ENCODE data around the gene RHD. TPM values are rescaled to one million over a fixed set of nuclear protein-coding genes. Genes with fewer than 3 reads are reported as not detected.
"Not testable (repeated sequence)": the region's sequence is repeated elsewhere in the genome, so short reads cannot be mapped to it uniquely, and the experiment has no call there.

The RHD gene
- total RNA-seq (not detected in 2 replicates), polyA plus RNA-seq (not detected in 2 replicates), polyA minus RNA-seq (0.43 TPM in 1 of 2 replicates, not detected in the other)
- 0.28 TPM for total RNA-seq (2013)

DNA sequence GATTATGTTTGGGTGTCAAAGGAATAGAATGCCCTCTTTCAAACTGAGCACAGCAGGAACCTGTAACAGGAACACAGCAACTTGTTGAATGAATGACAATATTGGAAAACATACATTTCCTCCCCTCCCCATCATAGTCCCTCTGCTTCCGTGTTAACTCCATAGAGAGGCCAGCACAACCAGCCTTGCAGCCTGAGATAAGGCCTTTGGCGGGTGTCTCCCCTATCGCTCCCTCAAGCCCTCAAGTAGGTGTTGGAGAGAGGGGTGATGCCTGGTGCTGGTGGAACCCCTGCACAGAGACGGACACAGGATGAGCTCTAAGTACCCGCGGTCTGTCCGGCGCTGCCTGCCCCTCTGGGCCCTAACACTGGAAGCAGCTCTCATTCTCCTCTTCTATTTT is at the start of gene RHD:
TSS of gene RHD (plus strand) at position 272 of the 400 bp plus-strand sequence. CDS start at position 311, 39 bp downstream.
- H3K36me3 ChIP-seq (replicated peaks in 1 of 2; ENCODE audit: control extremely low read depth in 1 of 2, control insufficient read depth in 1 of 2, extremely low read depth in 1 of 2, insufficient read depth in 2 of 2, low read length in 1 of 2); H3K9me3 Mint-ChIP-seq (ENCODE audit: insufficient read depth); POLR2A ChIA-PET; H3K27ac Mint-ChIP-seq; H3K4me2 ChIP-seq (replicated peaks; ENCODE audit: low read depth, low read length, poor library complexity, severe bottlenecking); DNase-seq; H3K9me3 ChIP-seq (ENCODE audit: control extremely low read depth in 1 of 3, control insufficient read depth in 2 of 3, insufficient read depth in 1 of 3, low read length in 2 of 3); intact Hi-C loops (cut with micrococcal nuclease); H3K4me3 Mint-ChIP-seq; H3K79me2 ChIP-seq (ENCODE audit: control insufficient read depth, insufficient read depth, low read length); H3K4me1 ChIP-seq (ENCODE audit: control insufficient read depth in 2 of 2, insufficient read depth in 2 of 2, low read length in 2 of 2); H2AFZ ChIP-seq (ENCODE audit: insufficient read depth, low read depth, low read length, poor library complexity, severe bottlenecking); ATAC-seq (ENCODE audit: low read depth); H3K4me3 ChIP-seq (ENCODE audit: control extremely low read depth in 1 of 5, extremely low read depth in 1 of 5, insufficient read depth in 1 of 5, low read depth in 2 of 5, low read length in 4 of 5); H4K20me1 ChIP-seq (ENCODE audit: control insufficient read depth, insufficient read depth, low read length, poor library complexity, severe bottlenecking); H3K4me1 Mint-ChIP-seq; H3K27me3 Mint-ChIP-seq; CTCF ChIA-PET; H3K27ac ChIP-seq (ENCODE audit: low read length in 2 of 2); H3K9ac ChIP-seq (ENCODE audit: low read length); H3K27me3 ChIP-seq (replicated peaks in 1 of 4; ENCODE audit: control extremely low read depth in 1 of 4, control insufficient read depth in 3 of 4, insufficient read depth in 4 of 4, low read length in 3 of 4): not testable (repeated sequence)
- no CpG with 5 or more reads among the region's 8 CpGs for WGBS (ENCODE audit: insufficient coverage)

DNA sequence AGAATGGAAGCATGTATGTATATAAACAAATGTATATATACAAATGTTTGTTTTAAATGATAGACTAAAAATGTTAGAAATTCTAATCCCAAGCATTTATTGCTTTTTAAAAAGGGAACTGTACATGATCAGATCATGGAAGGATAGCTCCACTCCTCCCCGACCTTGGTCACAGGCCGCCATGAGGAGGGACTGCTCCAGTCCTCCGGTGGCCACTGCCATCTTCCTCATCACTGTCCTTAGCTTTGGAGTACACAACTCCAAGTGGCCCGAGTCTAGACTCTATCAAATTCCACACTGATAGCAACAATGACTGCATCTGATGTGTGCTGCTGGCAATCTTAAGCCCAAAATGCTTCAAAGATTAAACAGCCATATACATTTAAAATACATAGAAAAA is 49.7 kb upstream of the RHD start:
- no peak overlapping the region for H3K4me2 ChIP-seq (replicated peaks; ENCODE audit: low read depth, low read length, poor library complexity, severe bottlenecking)
- no peaks in the 10 kb centered on the region for H3K4me1 ChIP-seq (ENCODE audit: control insufficient read depth in 2 of 2, insufficient read depth in 2 of 2, low read length in 2 of 2)
- H3K9ac ChIP-seq (ENCODE audit: low read length) = no peak overlapping the region
- no peak overlapping the region for H2AFZ ChIP-seq (ENCODE audit: insufficient read depth, low read depth, low read length, poor library complexity, severe bottlenecking)
- TF ChIP-seq EZH2 (IDR thresholded peaks at IDR 0.05; ENCODE audit: borderline replicate concordance, insufficient read depth, low read depth, low read length, poor library complexity, severe bottlenecking) = no peak
- no peak overlapping the region for H3K27ac ChIP-seq (ENCODE audit: low read length in 2 of 2)
- H4K20me1 ChIP-seq (ENCODE audit: control insufficient read depth, insufficient read depth, low read length, poor library complexity, severe bottlenecking) = peaks cover 15% of the 10 kb centered on the region
- H3K27me3 ChIP-seq (replicated peaks in 1 of 4; ENCODE audit: control extremely low read depth in 1 of 4, control insufficient read depth in 3 of 4, insufficient read depth in 4 of 4, low read length in 3 of 4) = no peaks in the 10 kb centered on the region
- WGBS (ENCODE audit: insufficient coverage) = 100% methylated on average over 4 of the region's 4 CpGs
- Mint-ChIP-seq H3K9me3 (ENCODE audit: insufficient read depth) (no peaks in the 10 kb centered on the region), H3K4me1 (no peaks in the 10 kb centered on the region), H3K27me3 (no peaks in the 10 kb centered on the region), H3K27ac (no peak overlapping the region), H3K4me3 (no peak overlapping the region)
- no peak for ATAC-seq (ENCODE audit: low read depth)
- H3K4me3 ChIP-seq (ENCODE audit: control extremely low read depth in 1 of 5, extremely low read depth in 1 of 5, insufficient read depth in 1 of 5, low read depth in 2 of 5, low read length in 4 of 5) = no peak overlapping the region
- intact Hi-C loops (cut with micrococcal nuclease) = no loop called here
- H3K79me2 ChIP-seq (ENCODE audit: control insufficient read depth, insufficient read depth, low read length) = no peaks in the 10 kb centered on the region
- CTCF ChIA-PET = no interaction called here
- no peak for DNase-seq
- H3K9me3 ChIP-seq (ENCODE audit: control extremely low read depth in 1 of 3, control insufficient read depth in 2 of 3, insufficient read depth in 1 of 3, low read length in 2 of 3) = no peaks in the 10 kb centered on the region
- peaks cover 9 to 65% of the 10 kb centered on the region in 2 experiments for H3K36me3 ChIP-seq (replicated peaks in 1 of 2; ENCODE audit: control extremely low read depth in 1 of 2, control insufficient read depth in 1 of 2, extremely low read depth in 1 of 2, insufficient read depth in 2 of 2, low read length in 1 of 2)
- POLR2A ChIA-PET = interaction anchor here (1.2 kb wide), 1 partner anchor 10 kb away, joined by 5 read pairs; the partner anchor contains the start of gene SYF2
